A549 (cell line): ENCODE measurements around the gene DIAPH2. TPM values are rescaled to one million over a fixed set of nuclear protein-coding genes. Genes with fewer than 3 reads are reported as not detected.

ENCODE experiments used
- ATAC-seq, 2 experiments: fragments of 200-7000 bp in 1 of 2; fragments of >200 bp in 1 of 2; cut with Nextera tagmentation in 1 of 2; cut with Tn5 transposase in 1 of 2; 3 replicates each; pipeline versions ENCODE4 v1.8.0 to v1.9.1; 2018 to 2020; ENCODE audit warnings: mild to moderate bottlenecking in 1 of 2, moderate library complexity in 1 of 2
- CTCF ChIA-PET: fragments of 300-600 bp; sonication (Branson Sonifier 250); formaldehyde crosslinking; extraction: SDS; loops from one replicate; lab custom pipeline; 2021; ENCODE audit warnings: antibody characterized with exemption, inconsistent platforms; lab: Yijun Ruan, JAX
- POLR2A ChIA-PET: fragments of 350-600 bp; formaldehyde crosslinking; extraction: SDS; loops from one replicate; lab custom pipeline; 2021; ENCODE audit warnings: antibody characterized with exemption, inconsistent platforms; lab: Yijun Ruan, JAX
- DNase-seq, 2 experiments: peaks; one replicate each; pipeline versions ENCODE4 v3.0.0 to v3.0.0-alpha.2; 2011 to 2016; ENCODE audit warnings: low read depth in 1 of 2, low spot score in 1 of 2
- FAIRE-seq: peaks from 2 replicates; lab custom pipeline; 2011; peaks lifted over from hg19 to GRCh38; lab: Jason Lieb, UNC
- H3K27ac ChIP-seq, 2 experiments: fragments of >200 bp; sonication (Bioruptor Twin); formaldehyde crosslinking; 3 replicates each; pipeline ENCODE4 v1.5.1; 2016 to 2017
- H3K4me1 ChIP-seq: fragments of >200 bp; sonication (Bioruptor Twin); formaldehyde crosslinking; 3 replicates; pipeline ENCODE4 v1.6.1; 2016
- H3K4me2 ChIP-seq: fragments of >200 bp; sonication (Bioruptor Twin); formaldehyde crosslinking; 3 replicates; pipeline ENCODE4 v1.6.1; 2016
- H3K4me3 ChIP-seq: fragments of >200 bp; sonication (Bioruptor Twin); formaldehyde crosslinking; 3 replicates; pipeline ENCODE4 v1.5.1; 2016
- H3K9me3 ChIP-seq: fragments of >200 bp; sonication (Bioruptor Twin); formaldehyde crosslinking; 3 replicates; pipeline ENCODE4 v1.6.1; 2016
- ATOH8 ChIP-seq: fragments of 250-450 bp; sonication (Bioruptor Pico); IDR thresholded peaks from 2 replicates; pipeline ENCODE4 v1.5.0; 2020; ENCODE audit warnings: low read depth, mild to moderate bottlenecking, moderate library complexity
- BHLHE40 ChIP-seq: IDR thresholded peaks from 2 replicates; pipeline ENCODE4 v1.6.1; 2012; ENCODE audit warnings: low read depth, low read length, inconsistent platforms
- CHD2 ChIP-seq: fragments of 150-350 bp; IDR thresholded peaks from 2 replicates; pipeline ENCODE4 v1.6.1; 2014; ENCODE audit warnings: low read length; ENCODE audit not compliant: partially characterized antibody
- CHD4 ChIP-seq: fragments of 200-600 bp; sonication (generic); IDR thresholded peaks from 2 replicates; pipeline ENCODE4 v1.6.1; 2016; ENCODE audit warnings: antibody characterized with exemption, mild to moderate bottlenecking, borderline replicate concordance
- EHF ChIP-seq: fragments of 250-450 bp; sonication (Bioruptor Pico); IDR thresholded peaks from 2 replicates; pipeline ENCODE4 v1.5.0; 2020; ENCODE audit warnings: mild to moderate bottlenecking
- FOSB ChIP-seq: fragments of 250-450 bp; sonication (Bioruptor Pico); IDR thresholded peaks from 2 replicates; pipeline ENCODE4 v1.5.0; 2020; ENCODE audit warnings: mild to moderate bottlenecking, moderate library complexity
- FOXS1 ChIP-seq: fragments of 250-450 bp; sonication (Bioruptor Pico); IDR thresholded peaks from 2 replicates; pipeline ENCODE4 v1.5.0; 2020; ENCODE audit warnings: mild to moderate bottlenecking, moderate library complexity
- GATA3 ChIP-seq: IDR thresholded peaks from 2 replicates; pipeline ENCODE4 v1.6.1; 2012; ENCODE audit warnings: borderline replicate concordance
- HDAC2 ChIP-seq: fragments of 200-600 bp; sonication (generic); IDR thresholded peaks from 2 replicates; pipeline ENCODE4 v1.6.1; 2016
- HOXA7 ChIP-seq: fragments of 250-450 bp; sonication (Bioruptor Pico); IDR thresholded peaks from 2 replicates; pipeline ENCODE4 v1.5.0; 2020; ENCODE audit warnings: mild to moderate bottlenecking, moderate library complexity
- HOXB13 ChIP-seq: fragments of 250-450 bp; sonication (Bioruptor Pico); IDR thresholded peaks from 2 replicates; pipeline ENCODE4 v1.5.0; 2020; ENCODE audit warnings: low read depth, mild to moderate bottlenecking, moderate library complexity
- JUN ChIP-seq, 2 experiments: fragments of >200 bp; sonication (Bioruptor Twin); formaldehyde crosslinking; IDR thresholded peaks; 2 replicates in 1 of 2; 3 replicates in 1 of 2; pipeline ENCODE4 v1.6.1; 2016 to 2017
- JUNB ChIP-seq: fragments of >200 bp; sonication (Bioruptor Twin); formaldehyde crosslinking; IDR thresholded peaks from 2 replicates; pipeline ENCODE4 v1.6.1; 2016
- MAFK ChIP-seq: fragments of 450-650 bp; IDR thresholded peaks from 2 replicates; pipeline ENCODE4 v1.6.1; 2014; ENCODE audit not compliant: partially characterized antibody
- MYC ChIP-seq: IDR thresholded peaks from 2 replicates; pipeline ENCODE4 v1.6.1; 2012; ENCODE audit warnings: mild to moderate bottlenecking, inconsistent platforms, low read length, improper control_type of control experiment, borderline replicate concordance
- NR3C1 ChIP-seq: fragments of >200 bp; sonication (Bioruptor Twin); formaldehyde crosslinking; IDR thresholded peaks from 3 replicates; pipeline ENCODE4 v1.6.1; 2017
- PBX3 ChIP-seq: IDR thresholded peaks from 2 replicates; pipeline ENCODE4 v1.6.1; 2012
- RCOR1 ChIP-seq: fragments of 150-350 bp; IDR thresholded peaks from 2 replicates; pipeline ENCODE4 v1.6.1; 2014; ENCODE audit warnings: antibody characterized with exemption, low read length, low read depth
- REST ChIP-seq: fragments of 200-600 bp; sonication (generic); IDR thresholded peaks from 2 replicates; pipeline ENCODE4 v1.6.1; 2016; ENCODE audit warnings: antibody characterized with exemption, mild to moderate bottlenecking, moderate library complexity
- SMC3 ChIP-seq: fragments of >200 bp; sonication (Bioruptor Twin); formaldehyde crosslinking; IDR thresholded peaks from 3 replicates; pipeline ENCODE4 v1.6.1; 2018; ENCODE audit warnings: inconsistent platforms
- SREBF2 ChIP-seq: fragments of 450-650 bp; IDR thresholded peaks from 2 replicates; pipeline ENCODE4 v1.6.1; 2014; ENCODE audit warnings: mild to moderate bottlenecking, moderate library complexity
- USF2 ChIP-seq: fragments of 450-650 bp; IDR thresholded peaks from 2 replicates; pipeline ENCODE4 v1.6.1; 2014; ENCODE audit warnings: antibody characterized with exemption
- ZC3H11A ChIP-seq: fragments of 450-650 bp; IDR thresholded peaks from 2 replicates; pipeline ENCODE4 v1.6.1; 2014; ENCODE audit warnings: antibody characterized with exemption, mild to moderate bottlenecking
- ZNF302 ChIP-seq: fragments of 250-450 bp; sonication (Bioruptor Pico); IDR thresholded peaks from 2 replicates; pipeline ENCODE4 v1.9.0; 2021; ENCODE audit warnings: inconsistent platforms, mild to moderate bottlenecking, moderate library complexity
- WGBS: methylation state at CpG from one replicate; pipeline ENCODE4 v1.1.6; 2017; ENCODE audit errors: missing lambda C conversion rate; 5-methylcytosine and 5-hydroxymethylcytosine counted together
- polyA plus RNA-seq, 4 experiments: library from polyadenylated mRNA; depleted of rRNA in 3 of 4; stranded (reverse); fragments of >200 nt; fragmentation: RNase III in 1 of 4; extraction: RNeasy Plus Mini Kit Qiagen cat#74134 plus additional on column Dnase treatment in 1 of 4; gene quantifications; 2 replicates in 3 of 4; 3 replicates in 1 of 4; pipeline ENCODE4 v1.2.3, GENCODE V29; 2011 to 2017
- TF ChIP-seq, protein P1 (sequence below): fragments of >200 bp; sonication (Bioruptor Twin); formaldehyde crosslinking; IDR thresholded peaks from 3 replicates; pipeline ENCODE4 v1.5.1; 2016
- TF ChIP-seq, protein P2 (sequence below): fragments of 250-450 bp; sonication (Bioruptor Pico); IDR thresholded peaks from 2 replicates; pipeline ENCODE4 v1.5.0; 2021; ENCODE audit warnings: mild to moderate bottlenecking, moderate library complexity, borderline replicate concordance

DIAPH2 gene
- polyA plus RNA-seq, 2 of the 4 experiments (the other 2 are of a cell fraction): 3.7 to 10.0 TPM

- FAIRE-seq: no peak
Measured at GRCh38 chrX:96989830-96990571, 305.4 kb downstream of the DIAPH2 start.

GRCh38 chrX:96994093-96994492 lies 309.5 kb downstream of the DIAPH2 start:
- H3K4me3 ChIP-seq: no peak overlapping the region
- H3K4me1 ChIP-seq: no peaks in the 10 kb centered on the region
- WGBS: 68% methylated on average over 2 of the region's 2 CpGs
- CTCF ChIA-PET: no interaction called here
- no peak overlapping the region for H3K4me2 ChIP-seq
- H3K9me3 ChIP-seq: no peaks in the 10 kb centered on the region
- POLR2A ChIA-PET: no interaction called here
- TF ChIP-seq SREBF2 (no peak), GATA3 (no peak), NR3C1 (no peak), REST (no peak), CHD2 (no peak), FOXS1 (CRISPR knock-in tag) (no peak), RCOR1 (no peak), ATOH8 (no peak), BHLHE40 (no peak), USF2 (no peak), FOSB (no peak), HOXA7 (CRISPR knock-in tag) (no peak), HDAC2 (no peak), JUN (IDR thresholded peaks at IDR 0.05) (no peak), MYC (no peak), CHD4 (no peak), JUNB (no peak)
- TF ChIP-seq, protein P1, sequence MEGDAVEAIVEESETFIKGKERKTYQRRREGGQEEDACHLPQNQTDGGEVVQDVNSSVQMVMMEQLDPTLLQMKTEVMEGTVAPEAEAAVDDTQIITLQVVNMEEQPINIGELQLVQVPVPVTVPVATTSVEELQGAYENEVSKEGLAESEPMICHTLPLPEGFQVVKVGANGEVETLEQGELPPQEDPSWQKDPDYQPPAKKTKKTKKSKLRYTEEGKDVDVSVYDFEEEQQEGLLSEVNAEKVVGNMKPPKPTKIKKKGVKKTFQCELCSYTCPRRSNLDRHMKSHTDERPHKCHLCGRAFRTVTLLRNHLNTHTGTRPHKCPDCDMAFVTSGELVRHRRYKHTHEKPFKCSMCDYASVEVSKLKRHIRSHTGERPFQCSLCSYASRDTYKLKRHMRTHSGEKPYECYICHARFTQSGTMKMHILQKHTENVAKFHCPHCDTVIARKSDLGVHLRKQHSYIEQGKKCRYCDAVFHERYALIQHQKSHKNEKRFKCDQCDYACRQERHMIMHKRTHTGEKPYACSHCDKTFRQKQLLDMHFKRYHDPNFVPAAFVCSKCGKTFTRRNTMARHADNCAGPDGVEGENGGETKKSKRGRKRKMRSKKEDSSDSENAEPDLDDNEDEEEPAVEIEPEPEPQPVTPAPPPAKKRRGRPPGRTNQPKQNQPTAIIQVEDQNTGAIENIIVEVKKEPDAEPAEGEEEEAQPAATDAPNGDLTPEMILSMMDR: no peak
- TF ChIP-seq, protein P2, sequence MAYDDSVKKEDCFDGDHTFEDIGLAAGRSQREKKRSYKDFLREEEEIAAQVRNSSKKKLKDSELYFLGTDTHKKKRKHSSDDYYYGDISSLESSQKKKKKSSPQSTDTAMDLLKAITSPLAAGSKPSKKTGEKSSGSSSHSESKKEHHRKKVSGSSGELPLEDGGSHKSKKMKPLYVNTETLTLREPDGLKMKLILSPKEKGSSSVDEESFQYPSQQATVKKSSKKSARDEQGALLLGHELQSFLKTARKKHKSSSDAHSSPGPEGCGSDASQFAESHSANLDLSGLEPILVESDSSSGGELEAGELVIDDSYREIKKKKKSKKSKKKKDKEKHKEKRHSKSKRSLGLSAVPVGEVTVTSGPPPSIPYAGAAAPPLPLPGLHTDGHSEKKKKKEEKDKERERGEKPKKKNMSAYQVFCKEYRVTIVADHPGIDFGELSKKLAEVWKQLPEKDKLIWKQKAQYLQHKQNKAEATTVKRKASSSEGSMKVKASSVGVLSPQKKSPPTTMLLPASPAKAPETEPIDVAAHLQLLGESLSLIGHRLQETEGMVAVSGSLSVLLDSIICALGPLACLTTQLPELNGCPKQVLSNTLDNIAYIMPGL (CRISPR knock-in tag): no peak
- FAIRE-seq (no peak), DNase-seq (no peak), ATAC-seq (no peak)
- no peak overlapping the region for H3K27ac ChIP-seq

More at GRCh38 chrX:96989830-96990571, 305.4 kb downstream of the DIAPH2 start:
- Histone ChIP-seq H3K4me3 (no peak overlapping the region), H3K4me1 (no peaks in the 10 kb centered on the region), H3K9me3 (no peaks in the 10 kb centered on the region), H3K27ac (no peak overlapping the region), H3K4me2 (no peak overlapping the region)
- 93% methylated on average over 5 of the region's 5 CpGs for whole genome bisulfite sequencing
- ChIA-PET CTCF (no interaction called here), POLR2A (no interaction called here)
- no peak for TF ChIP-seq HOXB13 (CRISPR knock-in tag)
- TF ChIP-seq FOXS1 (CRISPR knock-in tag): no peak
- no peak for TF ChIP-seq ZC3H11A
- no peak for TF ChIP-seq MAFK
- TF ChIP-seq PBX3: no peak
- TF ChIP-seq EHF: no peak
- no peak for TF ChIP-seq SMC3
- no peak for TF ChIP-seq ZNF302 (CRISPR knock-in tag)
- ATAC-seq (no peak), DNase-seq (no peak)
